WTC11 (cell line): ENCODE data around the gene SYNRG.

Experiments used
- MYBL2 ChIP-seq: sonication (generic); formaldehyde crosslinking; IDR thresholded peaks from 2 replicates; pipeline ENCODE4 v1.8.1; 2023; ENCODE audit warnings: mild to moderate bottlenecking, moderate library complexity, missing genetic modification reagents
- NR2C2 ChIP-seq: sonication (generic); formaldehyde crosslinking; IDR thresholded peaks from 2 replicates; pipeline ENCODE4 v1.8.0; 2022; ENCODE audit warnings: mild to moderate bottlenecking, missing genetic modification reagents
- TF ChIP-seq, protein P1 (sequence below): fragments of 200-600 bp; IDR thresholded peaks from 2 replicates; pipeline ENCODE4 v1.8.0; 2022; ENCODE audit warnings: antibody characterized with exemption

DNA sequence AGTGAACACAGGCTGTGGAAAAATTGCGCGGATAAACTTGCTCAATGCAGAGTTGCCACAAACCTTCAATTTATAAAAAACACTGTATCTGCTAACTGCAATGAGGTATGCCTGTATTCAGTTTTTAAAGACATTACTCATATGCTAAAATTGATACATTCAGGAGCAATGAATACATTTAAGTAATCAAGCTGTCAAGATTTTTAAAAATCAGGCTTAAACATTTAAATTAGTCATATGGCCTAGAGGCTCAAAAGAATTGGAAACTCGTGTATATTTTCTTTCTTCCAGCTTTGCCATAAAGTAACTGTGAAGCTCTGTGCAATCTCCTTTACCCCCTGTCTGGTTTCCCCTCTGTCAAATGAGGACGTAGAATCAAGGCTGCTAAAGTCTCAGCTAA, 4.1 kb downstream of the SYNRG start:
- TF ChIP-seq NR2C2 (CRISPR knock-in tag) (no peak), MYBL2 (CRISPR knock-in tag) (no peak)
- TF ChIP-seq, protein P1, sequence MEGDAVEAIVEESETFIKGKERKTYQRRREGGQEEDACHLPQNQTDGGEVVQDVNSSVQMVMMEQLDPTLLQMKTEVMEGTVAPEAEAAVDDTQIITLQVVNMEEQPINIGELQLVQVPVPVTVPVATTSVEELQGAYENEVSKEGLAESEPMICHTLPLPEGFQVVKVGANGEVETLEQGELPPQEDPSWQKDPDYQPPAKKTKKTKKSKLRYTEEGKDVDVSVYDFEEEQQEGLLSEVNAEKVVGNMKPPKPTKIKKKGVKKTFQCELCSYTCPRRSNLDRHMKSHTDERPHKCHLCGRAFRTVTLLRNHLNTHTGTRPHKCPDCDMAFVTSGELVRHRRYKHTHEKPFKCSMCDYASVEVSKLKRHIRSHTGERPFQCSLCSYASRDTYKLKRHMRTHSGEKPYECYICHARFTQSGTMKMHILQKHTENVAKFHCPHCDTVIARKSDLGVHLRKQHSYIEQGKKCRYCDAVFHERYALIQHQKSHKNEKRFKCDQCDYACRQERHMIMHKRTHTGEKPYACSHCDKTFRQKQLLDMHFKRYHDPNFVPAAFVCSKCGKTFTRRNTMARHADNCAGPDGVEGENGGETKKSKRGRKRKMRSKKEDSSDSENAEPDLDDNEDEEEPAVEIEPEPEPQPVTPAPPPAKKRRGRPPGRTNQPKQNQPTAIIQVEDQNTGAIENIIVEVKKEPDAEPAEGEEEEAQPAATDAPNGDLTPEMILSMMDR, result no peak
